COR-L47 (cell line): ENCODE results near the gene EPB41.
"Not testable (repeated sequence)": the region's sequence is repeated elsewhere in the genome, so short reads cannot be mapped to it uniquely, and the experiment has no call there.

ENCODE experiments used
- DNase-seq: peaks from one replicate; lab custom pipeline; 2025; lab: John Stamatoyannopoulos, UW

The EPB41 gene

DNA sequence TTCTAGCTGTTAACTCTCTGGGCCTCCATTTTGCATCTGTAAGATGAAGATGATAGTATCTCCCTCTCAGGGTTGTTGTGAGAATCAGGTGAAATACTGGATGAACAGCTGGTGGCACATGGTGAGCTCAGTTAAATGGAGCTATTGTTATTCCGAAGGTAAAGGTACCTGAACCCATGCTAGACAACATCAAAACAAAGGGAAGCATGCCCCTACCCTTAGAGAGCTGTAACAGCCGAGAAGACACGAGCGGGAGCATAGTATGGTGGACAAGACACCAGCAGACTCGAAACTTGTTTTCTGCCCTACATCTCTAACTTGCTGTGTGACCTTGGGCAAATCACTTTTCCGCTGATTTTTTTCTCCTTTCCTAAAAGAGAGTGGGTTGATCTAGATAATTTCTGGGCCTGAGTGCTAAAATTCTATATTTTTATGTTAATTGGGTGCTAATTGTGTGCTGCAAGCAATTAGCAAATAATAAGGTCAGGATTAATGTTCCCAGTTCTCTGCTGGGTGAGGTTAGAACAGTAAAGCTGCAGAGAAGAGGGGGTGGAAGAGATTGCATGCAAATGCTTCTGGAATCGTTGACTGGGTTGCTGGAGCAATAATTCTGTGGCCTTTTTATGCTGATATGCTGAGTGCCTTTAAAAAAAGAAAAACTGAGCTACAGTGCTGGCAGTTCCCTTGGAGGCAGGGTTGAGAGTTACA is 198.5 kb downstream of the EPB41 start:
- DNase-seq, result no peak

DNA sequence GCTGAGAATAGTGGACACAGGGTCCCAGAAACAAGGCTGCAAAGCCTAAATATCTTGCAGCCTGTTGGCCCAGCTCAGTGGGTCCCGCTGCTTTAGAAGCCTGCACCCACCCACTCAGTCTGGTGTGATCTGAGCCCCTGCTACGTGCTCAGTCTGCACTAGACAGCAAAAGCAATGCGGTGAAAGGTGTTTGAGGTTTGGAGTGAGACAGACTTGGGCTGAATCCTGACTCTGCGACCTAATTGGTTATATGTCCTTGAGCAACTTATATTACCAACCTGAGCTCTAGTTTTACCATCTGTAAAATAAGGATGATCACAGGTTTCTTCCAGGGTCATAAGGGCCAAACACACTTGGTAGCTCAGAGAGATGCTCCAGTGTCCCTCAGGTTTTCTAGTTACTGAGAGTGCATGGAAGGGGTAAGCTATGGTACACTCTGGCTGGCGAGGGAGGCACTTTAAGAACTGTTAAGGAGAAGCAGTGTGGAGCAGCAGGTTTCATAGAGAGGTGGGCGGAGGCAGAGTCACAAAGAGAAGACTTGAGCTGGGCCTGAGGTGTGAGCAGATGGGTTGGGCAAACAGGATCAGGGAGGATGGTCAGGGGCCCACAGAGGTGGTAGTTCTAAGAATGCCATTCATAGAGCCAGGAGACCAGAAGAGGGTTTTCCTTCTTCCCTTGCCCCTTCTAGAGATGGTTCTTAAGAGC is 199.2 kb downstream of the EPB41 start:
- no peak for DNase-seq

DNA sequence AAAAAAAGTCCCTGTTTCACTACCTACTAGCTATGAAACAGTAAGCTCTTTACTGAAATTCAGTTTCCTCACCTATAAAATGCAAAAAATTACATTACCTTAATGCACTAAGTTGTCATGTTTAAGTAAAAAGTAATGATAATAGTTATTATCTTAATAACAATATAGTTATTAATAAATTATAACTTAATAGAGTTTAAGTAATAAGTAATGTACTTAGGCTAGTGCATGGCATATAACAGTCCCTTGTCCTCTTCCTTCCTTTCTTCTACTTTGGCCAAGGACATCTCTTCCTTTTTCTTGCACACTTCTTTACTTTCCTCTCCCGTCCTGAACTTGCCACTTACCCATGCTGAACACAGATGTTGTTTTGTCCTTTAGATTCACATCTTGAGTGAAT is 200.3 kb downstream of the EPB41 start:
- DNase-seq, result no peak

DNA sequence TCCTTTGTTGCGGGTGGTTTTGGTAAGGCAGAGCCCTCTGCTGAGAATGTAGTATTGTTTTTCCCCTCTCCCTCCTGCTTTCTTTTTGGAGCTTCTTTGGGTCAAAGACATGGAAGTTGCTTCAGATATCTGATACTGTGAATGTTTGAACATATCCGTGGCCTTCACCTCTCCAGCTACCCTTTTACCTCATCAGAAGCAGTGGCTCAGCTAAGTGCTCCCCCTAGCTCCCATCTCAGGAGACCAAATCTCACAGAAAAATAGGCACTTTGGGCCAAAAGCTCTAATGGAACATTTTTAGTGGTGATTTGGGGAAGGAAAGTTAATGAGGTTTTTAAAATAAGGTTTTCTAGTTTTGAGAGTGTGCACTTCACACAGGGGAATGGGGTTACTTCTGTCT is 203.0 kb downstream of the EPB41 start:
- DNase-seq, result no peak

DNA sequence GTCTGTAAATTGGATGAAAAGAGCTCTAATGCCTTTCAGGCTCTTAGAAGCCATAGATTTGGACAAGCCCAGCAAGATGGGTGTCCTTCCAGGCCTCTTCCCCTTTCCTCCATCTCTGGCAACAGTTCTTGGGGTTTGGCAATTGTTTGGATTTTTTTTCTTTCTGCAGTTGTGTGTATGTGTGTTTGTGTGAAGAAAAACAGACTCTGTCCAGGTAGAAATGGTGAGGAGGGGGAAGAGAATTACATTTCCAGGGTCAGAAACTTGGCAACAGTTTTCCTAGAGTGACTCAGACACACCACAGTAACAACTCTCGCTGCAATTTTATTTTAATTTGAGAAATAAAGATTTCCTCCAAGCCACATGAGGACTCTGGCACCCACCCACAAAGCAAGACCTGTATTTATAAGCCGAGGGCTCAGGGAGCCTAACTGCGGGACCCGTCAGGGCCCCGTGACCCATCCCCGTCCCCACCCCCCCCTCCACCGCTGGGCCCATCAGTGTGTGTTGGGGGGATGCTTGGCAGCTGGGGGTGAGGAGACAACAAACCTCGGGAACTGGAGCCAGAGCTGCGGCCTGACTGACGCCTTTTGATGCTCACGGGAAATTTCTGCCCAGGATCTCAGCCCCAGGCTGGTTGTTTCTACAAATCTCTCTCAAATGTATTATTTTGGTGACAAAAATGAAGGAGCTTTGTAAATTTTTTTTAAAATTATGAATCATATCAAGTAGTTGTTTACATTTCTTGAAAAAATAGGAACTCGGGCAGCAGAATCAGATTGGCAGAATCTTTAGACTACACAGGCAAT is 205.0 kb downstream of the EPB41 start:
- DNase-seq, result no peak

DNA sequence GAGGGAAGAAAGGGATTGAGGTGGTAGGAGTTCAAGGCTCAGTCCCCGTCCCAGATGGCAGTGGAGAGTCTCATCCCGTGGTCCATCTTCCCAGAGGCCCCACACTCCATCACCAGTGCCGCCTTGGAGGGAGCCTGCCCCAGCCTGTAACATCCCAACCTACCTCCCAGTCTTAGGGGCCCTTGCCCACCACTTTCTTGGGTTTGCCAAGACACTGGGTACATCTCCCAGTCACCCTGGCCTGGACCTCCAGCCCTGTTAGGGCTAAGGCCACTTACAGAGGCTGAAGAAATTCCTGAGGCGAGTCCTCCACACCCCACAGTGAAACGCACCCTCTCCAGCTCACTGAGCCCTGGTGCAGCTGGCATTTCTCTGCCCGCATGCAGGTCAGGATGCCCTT is 206.0 kb downstream of the EPB41 start:
- no peak for DNase-seq

DNA sequence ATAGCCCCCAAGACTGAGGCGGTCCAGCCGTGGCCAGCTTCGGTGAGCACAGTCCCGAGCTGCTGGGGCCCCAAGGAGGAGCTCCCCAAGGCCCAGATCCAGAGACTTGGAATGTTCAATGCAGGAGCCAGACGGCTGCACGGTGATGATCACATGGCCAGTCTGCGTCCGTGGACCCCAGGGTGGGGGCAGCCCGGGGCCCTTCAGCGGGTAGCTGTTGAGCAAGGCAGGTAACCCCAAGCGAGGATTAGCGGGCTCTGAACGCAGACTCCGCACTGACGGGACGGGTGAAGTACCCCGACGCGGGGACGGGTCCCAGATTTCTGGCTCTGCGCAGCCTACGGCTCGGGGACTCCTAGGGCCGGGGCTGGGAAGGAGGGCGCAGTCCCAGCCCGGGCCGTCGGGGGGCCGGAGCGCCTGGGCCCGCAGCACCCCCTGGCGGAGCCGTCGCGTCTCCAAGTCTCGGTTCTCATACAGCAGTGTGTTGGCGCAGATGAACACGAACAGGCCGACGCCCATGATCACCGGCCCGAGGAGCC is 206.6 kb downstream of the EPB41 start:
- DNase-seq, result peak; percentile 55

DNA sequence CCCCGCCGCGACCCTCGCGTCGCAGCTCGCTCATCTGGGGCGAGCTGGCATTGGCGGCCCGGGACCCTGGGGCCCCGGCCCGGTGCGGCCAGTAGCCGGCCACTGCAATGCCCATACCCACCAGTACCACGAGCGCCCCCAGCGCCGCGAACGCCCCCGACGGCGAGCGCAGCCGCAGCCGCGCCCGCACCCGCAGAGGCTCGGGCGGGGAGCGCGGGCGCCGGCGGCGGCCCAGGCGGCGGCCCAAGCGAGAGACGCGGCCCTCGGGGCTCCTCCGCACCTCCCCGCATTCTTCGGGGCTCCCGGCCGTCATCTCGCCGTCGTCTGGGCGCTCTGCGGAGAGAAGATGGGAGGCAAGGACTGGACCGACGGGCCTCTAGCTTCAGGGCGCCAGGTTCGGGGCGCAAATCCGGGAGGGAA is 207.2 kb downstream of the EPB41 start:
- DNase-seq, result peak; percentile 38

DNA sequence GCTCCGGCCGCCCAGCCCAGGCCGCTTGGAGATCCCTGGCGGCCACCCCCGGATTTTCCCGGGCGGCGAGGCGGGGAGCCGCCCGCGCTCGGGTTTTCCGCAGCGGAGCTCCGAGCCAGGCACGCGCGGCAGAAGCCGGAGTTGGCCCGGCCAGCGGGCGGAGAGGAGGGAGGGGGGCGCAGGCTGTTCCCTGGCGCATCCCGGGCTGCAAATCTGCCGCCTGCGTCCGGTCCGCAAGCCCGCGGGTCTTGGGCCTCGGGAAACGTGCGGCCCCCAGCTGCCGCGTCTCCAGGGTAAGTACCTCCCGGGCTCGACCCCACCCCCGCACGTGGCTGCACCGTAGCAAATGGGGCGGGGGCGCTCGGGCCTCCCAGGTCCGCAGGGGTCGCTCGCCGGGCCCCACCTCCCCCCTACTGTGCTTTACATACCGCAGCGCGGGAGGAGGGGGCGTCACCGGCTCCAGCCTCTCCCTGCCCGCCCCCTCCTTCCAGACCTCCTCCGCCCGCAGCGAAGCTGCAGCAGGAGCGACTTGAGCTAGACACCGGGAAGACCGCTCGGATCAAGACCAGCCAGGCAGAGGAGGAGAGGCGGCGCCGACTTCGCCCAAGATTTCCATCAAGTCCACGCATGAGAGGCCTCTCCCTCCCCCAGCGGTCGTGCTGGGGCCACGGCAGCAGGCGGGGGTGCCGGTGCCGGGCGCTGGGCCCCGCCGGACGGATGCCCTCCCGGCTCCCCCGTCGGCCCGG is 207.7 kb downstream of the EPB41 start:
- DNase-seq, result peak; percentile 39

DNA sequence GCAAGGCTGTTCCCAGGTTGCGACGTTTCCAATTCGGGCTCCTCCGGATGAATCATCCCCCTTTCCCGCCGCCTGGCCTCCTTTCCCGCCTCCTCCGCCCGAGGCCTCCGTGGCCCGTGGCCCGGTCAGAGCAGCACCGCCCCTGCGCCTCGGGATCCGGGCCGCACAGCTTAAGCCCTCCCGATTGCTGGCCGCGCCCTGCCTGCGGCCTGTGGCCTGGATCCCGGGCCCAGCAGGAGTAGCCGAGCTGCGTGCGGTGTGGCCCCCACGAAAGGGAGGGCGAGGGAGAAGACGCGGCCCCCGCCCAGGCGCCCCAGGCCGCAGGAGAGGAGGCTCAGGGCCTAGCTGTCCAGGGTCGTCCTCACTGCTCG is 208.3 kb downstream of the EPB41 start:
- DNase-seq, result no peak

DNA sequence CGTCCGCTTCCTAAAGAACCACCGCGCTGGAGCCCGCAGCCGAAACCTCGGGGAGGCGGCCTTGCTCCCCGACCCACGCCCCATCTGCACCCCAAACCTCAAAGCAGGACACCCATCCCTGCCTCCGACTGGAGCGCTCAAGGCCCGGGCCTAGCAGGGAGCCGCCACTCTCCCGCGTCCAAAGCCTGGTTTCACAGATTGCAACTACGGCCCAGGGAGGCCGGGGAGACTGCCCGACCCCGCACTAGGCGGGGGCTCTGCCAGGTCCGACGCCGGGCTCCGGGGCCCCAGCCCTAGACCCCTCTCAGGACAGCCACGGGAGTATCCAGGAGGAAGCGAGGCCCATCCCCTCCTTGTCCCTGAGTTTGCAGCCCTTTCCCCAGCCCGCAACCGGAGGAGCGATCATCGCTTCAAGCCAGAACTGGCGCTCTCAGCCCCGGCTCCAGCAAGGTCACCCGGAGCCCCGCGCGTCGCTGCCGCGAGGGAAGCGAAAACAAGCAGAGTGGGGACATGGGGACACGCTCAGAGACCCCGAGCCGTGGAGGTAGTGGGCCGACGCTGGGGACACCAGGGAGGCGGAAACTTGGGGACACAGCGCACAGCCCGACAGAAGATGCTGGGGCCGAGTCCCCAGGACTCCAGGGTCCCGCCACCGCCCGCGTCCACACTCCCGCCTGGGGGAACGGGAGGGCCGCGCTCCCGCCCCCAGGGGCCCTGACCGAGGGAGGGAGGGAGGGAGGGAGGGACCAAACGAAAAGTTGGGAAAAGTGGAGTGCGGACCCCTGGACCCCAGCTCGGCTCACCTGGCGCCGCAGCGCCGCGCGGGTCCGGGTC is 208.9 kb downstream of the EPB41 start:
- no peak for DNase-seq

DNA sequence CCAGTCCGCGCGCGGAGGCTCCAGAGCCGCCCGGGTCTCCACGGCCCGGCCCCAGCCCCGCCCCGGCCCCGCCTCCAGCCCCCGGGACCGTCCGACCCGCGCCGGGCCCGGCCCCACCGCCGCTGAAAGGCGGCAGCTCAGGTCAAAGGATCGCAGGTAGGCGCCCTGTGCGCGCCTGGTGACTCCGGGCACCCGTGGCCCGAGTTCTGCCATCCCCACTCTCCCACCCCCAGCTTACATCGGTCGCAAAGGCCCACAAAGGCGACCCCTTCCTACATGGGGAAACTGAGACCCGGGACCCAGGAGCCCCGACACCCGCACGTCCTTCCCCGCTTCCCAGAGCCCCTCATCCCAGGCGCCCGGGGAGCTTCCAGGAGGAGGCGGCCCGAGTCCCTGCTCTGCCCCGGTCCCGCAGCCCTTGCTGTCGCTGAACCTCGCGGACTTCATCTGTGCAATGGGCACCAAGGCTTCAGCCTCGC is 209.6 kb downstream of the EPB41 start, which contains the start of gene TMEM200B:
Gene TMEM200B, minus strand, starts transcription at position 17 of the 479 bp plus-strand sequence. CDS start 2,075 bp downstream, outside the sequence.
- DNase-seq, result no peak

DNA sequence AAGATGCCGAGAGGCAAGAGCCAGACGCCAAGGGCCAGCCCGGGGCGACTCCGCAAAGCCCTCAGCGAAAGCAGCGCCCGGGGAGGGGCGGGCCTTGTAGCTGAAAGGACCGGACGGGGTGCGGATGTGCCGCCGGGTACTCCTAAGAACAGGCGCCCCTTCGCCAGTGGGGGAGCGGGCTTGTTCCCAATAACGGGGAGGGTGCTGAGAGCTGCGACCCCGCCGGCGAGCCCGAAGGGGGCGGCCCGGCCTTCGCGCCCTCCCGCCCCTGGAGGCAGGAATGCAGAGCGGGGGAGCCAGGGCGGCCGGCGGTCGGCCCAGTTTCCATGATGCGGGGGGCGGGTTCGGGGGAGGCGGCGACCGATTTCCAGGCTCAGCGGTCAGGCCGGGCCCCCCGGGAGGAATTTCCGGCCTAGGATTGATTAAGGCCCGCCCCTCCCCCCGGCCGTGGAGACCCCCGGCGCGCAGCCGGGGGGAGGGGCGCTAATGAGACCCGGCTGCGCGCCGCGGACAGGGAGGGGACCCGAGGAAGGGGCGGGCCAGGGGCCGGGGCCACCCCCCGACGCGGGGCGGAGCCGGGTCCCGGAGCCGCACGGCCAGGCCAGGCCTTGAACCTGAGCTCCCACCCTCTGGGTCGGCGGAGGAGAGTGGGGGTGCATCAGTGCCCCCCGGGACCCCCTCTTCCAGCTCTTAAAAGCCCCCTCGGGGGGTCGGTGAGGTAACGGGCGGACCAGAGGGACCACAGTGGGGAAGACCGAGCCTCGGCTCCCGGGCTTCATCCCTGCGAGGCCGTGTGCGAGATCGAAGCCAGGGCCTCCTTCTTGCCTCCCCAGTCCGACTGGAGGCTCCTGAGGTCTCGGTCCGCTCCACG is 210.2 kb downstream of the EPB41 start:
- peak; percentile 35 for DNase-seq

DNA sequence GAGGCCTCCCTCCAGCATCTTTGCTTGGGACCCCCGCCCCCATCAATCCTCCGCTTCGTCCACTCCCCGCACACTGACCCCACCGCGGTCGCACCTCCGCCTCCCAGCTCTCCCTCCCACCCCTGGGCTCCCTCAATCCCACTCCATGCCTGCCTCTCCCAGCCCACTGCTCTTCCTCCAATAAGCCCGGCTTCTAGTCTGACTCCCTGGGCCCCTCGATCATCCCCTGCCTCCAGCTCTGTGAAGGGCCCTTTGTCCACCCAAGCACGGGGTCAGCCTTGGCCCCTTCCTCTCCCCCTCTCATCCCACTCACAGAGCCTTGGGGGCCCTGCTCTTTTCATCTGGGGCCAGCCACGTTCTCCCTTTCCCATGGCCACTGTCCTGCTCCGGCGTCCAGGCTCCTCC is 210.9 kb downstream of the EPB41 start:
- DNase-seq, result no peak

DNA sequence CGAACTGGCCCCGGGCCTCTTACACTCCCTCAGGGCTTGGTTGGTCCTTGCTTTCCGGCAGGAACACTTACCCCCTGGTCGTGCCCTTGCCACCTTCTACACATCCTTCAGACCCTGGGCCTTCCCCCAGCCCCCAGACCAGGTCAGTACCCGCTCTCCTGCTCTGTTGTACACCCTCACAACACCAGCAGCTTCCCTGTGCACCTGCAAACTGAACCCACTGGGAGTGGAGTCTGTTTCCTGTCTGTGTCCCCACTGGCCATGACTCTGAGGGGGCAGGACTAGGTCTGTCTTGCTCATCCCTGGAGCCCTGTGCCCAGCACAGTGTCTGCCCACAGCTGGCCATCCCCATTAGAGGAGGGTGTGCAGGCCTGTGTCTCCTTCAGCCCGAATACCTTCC is 211.4 kb downstream of the EPB41 start:
- no peak for DNase-seq

DNA sequence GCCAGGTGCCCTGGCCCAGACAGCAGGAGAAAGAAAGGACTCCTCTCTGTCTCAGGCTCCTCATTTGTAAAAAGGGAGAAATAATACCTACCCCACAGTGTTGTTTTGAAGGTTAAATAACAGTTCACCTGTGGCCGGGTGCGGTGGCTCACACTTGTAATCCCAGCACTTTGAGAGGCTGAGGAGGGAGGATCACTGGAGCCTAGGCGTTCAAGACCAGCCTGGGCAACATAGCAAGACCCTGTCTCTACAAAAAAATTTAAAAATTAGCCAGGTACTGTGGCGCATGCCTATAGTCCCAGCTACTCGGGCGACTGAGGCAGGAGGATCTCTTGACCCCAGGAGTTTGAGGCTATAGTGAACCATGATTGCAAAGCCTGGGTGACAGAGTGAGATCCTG is 211.8 kb downstream of the EPB41 start:
- no peak for DNase-seq

DNA sequence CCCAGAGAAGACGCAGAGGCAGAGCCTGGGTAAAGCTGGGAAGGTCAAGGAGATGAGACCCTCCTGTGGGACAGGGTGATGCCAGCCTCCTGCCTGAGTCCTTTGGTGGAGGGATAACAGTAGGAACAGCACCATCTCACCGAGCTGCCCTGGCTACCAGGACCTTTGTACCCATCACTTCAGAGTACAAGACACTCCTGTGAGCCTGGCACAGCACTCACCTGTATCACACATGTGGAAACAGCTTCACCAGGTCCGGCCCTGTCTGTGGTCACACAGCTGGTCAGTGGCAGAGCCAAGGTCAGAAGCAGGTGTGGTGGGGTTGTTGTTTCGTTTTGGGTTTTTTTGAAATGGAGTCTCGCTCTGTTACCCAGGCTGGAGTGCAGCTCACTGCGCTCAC is 214.4 kb downstream of the EPB41 start:
- no peak for DNase-seq

DNA sequence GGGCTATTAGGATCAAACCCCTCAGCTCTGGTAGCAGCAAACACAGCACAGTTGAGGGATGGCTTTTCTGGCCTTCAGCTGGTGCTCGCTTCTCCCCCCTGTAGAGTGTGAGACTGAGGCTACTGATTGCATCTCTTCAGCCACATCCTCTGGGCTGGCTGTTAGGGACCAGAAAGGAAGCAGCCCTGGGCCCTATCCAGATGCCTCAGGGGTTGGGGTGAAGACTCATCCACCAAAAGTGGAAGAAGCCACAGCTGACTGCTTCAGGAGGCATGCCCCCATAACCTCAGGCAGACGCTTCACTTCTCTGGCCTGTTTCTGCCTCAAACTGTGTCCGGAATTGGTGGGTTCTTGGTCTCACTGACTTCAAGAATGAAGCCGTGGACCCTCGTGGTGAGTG is 215.5 kb downstream of the EPB41 start:
- DNase-seq, result no peak

DNA sequence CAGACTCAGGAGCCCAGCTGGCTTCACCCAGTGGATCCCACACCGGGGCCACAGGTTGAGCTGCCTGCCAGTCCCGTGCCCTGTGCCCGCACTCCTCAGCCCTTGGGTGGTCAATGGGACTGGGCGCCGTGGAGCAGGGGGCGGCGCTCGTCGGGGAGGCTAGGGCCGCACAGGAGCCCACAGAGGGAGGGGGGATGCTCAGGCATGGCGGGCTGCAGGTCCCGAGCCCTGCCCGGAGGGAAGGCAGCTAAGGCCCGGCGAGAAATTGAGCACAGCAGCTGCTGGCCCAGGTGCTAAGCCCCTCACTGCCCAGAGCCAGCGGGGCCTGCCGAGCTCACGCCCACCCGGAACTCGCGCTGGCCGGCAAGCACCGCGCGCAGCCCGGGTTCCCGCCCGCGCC is 216.7 kb downstream of the EPB41 start:
- not testable (repeated sequence) for DNase-seq
